AG04450 (cell line): ENCODE measurements around the gene RPS14. TPM values are rescaled to one million over a fixed set of nuclear protein-coding genes. Genes with fewer than 3 reads are reported as not detected.
A peak's percentile ranks its signal among the peaks of the same experiment; 100 is the strongest.

Experiments used
- CTCF ChIA-PET: fragments of 300-600, 350-600 bp; formaldehyde crosslinking; extraction: SDS; loops from one replicate; lab custom pipeline; 2022; ENCODE audit warnings: antibody characterized with exemption, inconsistent platforms; lab: Charles Lee
- POLR2A ChIA-PET: fragments of 350-600 bp; formaldehyde crosslinking; extraction: SDS; loops from one replicate; lab custom pipeline; 2021; ENCODE audit warnings: antibody characterized with exemption, inconsistent platforms; lab: Yijun Ruan, JAX
- DNase-seq: peaks from one replicate; pipeline ENCODE4 v3.0.0-alpha.2; 2011; ENCODE audit warnings: low read depth, low spot score
- H3K27ac ChIP-seq: one replicate; pipeline ENCODE4 v1.5.1; 2012; ENCODE audit warnings: low read depth, low read length, control low read depth
- H3K27me3 ChIP-seq: one replicate; pipeline ENCODE4 v1.6.0; 2012; ENCODE audit warnings: low read length; ENCODE audit not compliant: control insufficient read depth, insufficient read depth
- H3K4me3 ChIP-seq: 2 replicates; pipeline ENCODE4 v1.5.1; 2011; ENCODE audit warnings: mild to moderate bottlenecking, low read depth, low read length, control low read depth
- H3K9me3 ChIP-seq: 2 replicates; pipeline ENCODE4 v1.5.1; 2012; ENCODE audit warnings: low read length; ENCODE audit not compliant: control insufficient read depth, insufficient read depth
- CTCF ChIP-seq: IDR thresholded peaks from 2 replicates; pipeline ENCODE4 v1.5.1; 2011; ENCODE audit warnings: low read depth, low read length, control low read depth, inconsistent platforms
- polyA plus RNA-seq: library from polyadenylated mRNA; depleted of rRNA; stranded (reverse); fragments of >200 nt; gene quantifications from 2 replicates; pipeline ENCODE4 v1.2.3, GENCODE V29; 2011

RPS14 gene
- polyA plus RNA-seq, 1 experiment = 3,620 TPM

- peak overlapping the region; percentile 70 for H3K27ac ChIP-seq
- no peak for DNase-seq
- H3K9me3 ChIP-seq = no peaks in the 10 kb centered on the region
- H3K4me3 ChIP-seq = peak overlapping the region; percentile 12; the same call in 1 of the 2 replicates
- ChIA-PET POLR2A (interaction anchor here (0.5 kb wide), 1 partner anchor 9 kb away, joined by 3 read pairs; no protein-coding TSS in a partner anchor), CTCF (interaction anchor here (1.3 to 2.0 kb wide), 3 partner anchors 9 to 32 kb away, joined by 3 to 7 read pairs (median 5); no protein-coding TSS in a partner anchor)
- no peak for TF ChIP-seq CTCF
- no peaks in the 10 kb centered on the region for H3K27me3 ChIP-seq
Observed at GRCh38 chr5:150490754-150491153, 41.2 kb upstream of the RPS14 start.

DNA sequence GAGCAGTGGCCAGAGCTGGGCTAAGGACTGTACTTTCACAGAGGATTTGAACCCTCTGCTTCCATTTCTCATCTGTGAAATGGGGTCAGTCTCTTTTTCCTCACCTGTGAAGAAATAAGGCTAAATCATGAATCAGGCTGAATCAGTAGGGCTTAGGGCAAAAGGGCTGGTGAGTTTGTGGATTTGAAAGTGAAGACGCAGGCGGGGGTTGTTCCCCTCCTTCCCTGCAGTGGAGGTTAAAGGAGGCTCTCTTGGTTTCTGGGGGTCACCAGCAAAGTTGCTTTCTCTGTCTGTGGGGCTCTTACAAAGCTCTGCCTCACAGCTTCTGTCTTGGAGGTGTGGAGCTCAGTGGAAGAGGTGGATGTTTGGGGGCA is 40.7 kb upstream of the RPS14 start:
- CTCF ChIA-PET = interaction anchor here (0.5 to 1.7 kb wide), 6 partner anchors 9 to 40 kb away, joined by 3 to 5 read pairs (median 3); no protein-coding TSS in a partner anchor
- H3K27me3 ChIP-seq = no peaks in the 10 kb centered on the region
- H3K9me3 ChIP-seq = no peaks in the 10 kb centered on the region
- no peak for DNase-seq
- no peak overlapping the region for H3K4me3 ChIP-seq
- TF ChIP-seq CTCF = no peak
- H3K27ac ChIP-seq = peak overlapping the region; percentile 70
- POLR2A ChIA-PET = interaction anchor here (0.7 to 1.6 kb wide), 7 partner anchors 12 to 152 kb away, joined by 3 to 10 read pairs (median 4); partner anchors contain the start of gene RPS14

DNA sequence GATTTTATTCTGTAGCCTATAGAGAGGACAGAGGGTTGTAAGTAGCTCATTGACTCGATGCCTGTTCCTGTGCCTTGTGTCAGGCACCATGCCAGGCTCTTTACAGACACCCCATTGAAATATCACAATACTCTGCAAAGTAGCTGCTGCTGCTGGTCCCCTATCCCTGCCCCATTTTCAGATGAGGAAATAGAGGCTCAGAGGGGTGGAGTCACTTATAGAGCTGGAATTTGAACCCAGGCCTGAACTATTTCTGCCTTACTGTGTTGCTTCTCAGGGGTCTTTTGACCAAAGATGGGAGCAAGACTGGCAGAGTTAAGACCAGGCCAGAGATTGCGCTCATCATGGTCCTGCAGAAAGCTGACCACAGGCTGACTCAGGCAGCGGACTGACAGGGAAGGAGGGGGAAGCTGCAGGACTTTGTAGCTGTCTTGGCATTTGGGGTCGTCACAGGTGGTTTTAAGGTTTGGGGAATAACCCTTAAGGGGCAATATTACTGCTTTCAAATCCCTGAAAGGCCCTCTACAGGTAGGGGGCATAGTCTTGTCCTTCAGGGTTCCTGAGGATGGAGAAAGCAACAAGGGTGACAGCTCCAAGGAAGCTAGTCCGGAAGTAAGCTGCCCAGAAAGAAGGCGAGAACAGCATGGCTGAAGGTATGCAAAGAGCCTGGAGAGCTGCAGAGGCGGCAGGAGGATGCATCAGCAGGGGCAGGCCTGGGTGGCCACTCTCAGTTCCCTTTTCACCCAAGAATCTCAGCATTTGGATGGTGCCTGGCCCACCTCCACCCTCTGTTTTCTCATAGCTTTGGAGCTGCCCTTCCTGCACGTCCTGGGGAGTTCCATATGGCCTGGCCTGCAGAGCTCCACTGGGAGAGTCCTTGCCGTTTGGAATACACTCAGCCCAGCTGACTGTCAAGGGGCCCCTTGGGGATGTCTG is 40.1 kb upstream of the RPS14 start:
- ChIA-PET POLR2A (interaction anchor here (0.7 to 1.6 kb wide), 11 partner anchors 8 to 153 kb away, joined by 3 to 11 read pairs (median 4); partner anchors contain the start of gene RPS14), CTCF (interaction anchor here (0.5 to 1.7 kb wide), 9 partner anchors 10 to 139 kb away, joined by 3 to 5 read pairs (median 3); no protein-coding TSS in a partner anchor)
- DNase-seq = no peak
- Histone ChIP-seq H3K27me3 (no peaks in the 10 kb centered on the region), H3K27ac (peak overlapping the region; percentile 70), H3K4me3 (peak overlapping the region; percentile 87; the same call in 1 of the 2 replicates), H3K9me3 (no peaks in the 10 kb centered on the region)
- TF ChIP-seq CTCF = no peak

DNA sequence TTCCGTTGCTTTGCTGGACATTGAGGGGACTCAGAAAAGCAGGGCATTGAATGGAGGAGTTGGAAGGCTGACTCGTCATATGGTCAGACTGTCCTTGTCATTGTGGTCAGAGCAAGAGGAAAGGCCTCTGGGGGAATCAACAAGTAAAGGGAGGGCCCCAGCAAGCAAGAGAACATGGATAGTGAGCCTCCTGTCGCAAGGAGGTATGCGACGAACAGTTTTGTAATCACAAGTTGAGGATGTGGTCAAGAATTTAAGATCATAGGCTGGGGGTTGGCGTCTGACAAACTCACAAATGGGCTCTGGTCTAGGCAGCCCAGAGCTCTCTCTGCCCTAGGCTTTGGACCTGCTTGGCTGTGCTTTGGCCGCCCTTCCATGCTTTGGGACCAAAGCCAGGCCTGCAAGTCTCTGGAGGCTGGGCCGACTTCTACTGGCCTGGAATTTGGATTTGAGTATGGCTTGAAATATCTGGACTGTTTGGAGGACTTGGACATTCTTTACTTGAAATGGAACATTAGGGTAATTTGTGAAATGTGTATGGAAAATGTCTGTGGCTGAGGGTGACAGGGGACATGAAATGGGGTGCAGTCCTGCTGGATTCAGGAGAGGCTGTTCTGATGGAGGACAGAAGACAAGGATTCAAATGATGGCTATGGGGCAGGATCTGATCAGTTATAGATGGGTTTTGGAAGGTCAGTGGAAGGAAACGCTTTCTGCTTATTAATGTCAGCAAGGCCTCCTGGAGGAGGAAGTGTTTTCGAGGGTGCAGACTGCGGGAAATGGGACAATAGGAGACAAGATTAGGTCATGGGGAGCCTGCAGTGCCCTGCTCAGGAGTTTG is 39.2 kb upstream of the RPS14 start:
- ChIA-PET POLR2A (interaction anchor here (0.8 to 1.8 kb wide), 7 partner anchors 9 to 29 kb away, joined by 3 to 11 read pairs (median 5); no protein-coding TSS in a partner anchor), CTCF (interaction anchor here (0.6 to 2.0 kb wide), 6 partner anchors 22 to 138 kb away, joined by 3 to 17 read pairs (median 4); no protein-coding TSS in a partner anchor)
- no peak for DNase-seq
- Histone ChIP-seq H3K27ac (peak overlapping the region; percentile 70), H3K27me3 (no peaks in the 10 kb centered on the region), H3K4me3 (peak overlapping the region; percentile 87), H3K9me3 (no peaks in the 10 kb centered on the region)
- no peak for TF ChIP-seq CTCF
